ENCODE measurements around the gene ITGAL.
"Not testable (repeated sequence)": the region's sequence is repeated elsewhere in the genome, so short reads cannot be mapped to it uniquely, and the experiment has no call there.

The ITGAL gene

GRCh38 chr16:30491744-30492308 lies 19.3 kb downstream of the ITGAL start:
- DNase-seq (ENCODE audit: low read depth in 1 of 2, low spot score in 1 of 2) = no peak

- DNase-seq (ENCODE audit: low read depth in 1 of 2, low spot score in 1 of 2) = no peak
Measured at GRCh38 chr16:30493941-30494488, 21.5 kb downstream of the ITGAL start.

- DNase-seq (ENCODE audit: low read depth in 1 of 2, low spot score in 1 of 2) = no peak
Measured at GRCh38 chr16:30494709-30495108, 22.2 kb downstream of the ITGAL start.

GRCh38 chr16:30499284-30499683 lies 26.7 kb downstream of the ITGAL start:
- no peak for DNase-seq (ENCODE audit: low read depth in 1 of 2, low spot score in 1 of 2)

- no peak for DNase-seq (ENCODE audit: low read depth in 1 of 2, low spot score in 1 of 2)
Measured at GRCh38 chr16:30503403-30504296, 31.1 kb downstream of the ITGAL start.

GRCh38 chr16:30509081-30509765 lies 36.7 kb downstream of the ITGAL start:
- no peak for DNase-seq (ENCODE audit: low read depth in 1 of 2, low spot score in 1 of 2)

GRCh38 chr16:30510376-30510938 lies 37.9 kb downstream of the ITGAL start:
- no peak for DNase-seq (ENCODE audit: low read depth in 1 of 2, low spot score in 1 of 2)

- no peak for DNase-seq (ENCODE audit: low read depth in 1 of 2, low spot score in 1 of 2)
Measured at GRCh38 chr16:30511509-30511908, 39.0 kb downstream of the ITGAL start.

- DNase-seq (ENCODE audit: low read depth in 1 of 2, low spot score in 1 of 2) = no peak
Measured at GRCh38 chr16:30515275-30515674, 42.7 kb downstream of the ITGAL start.

GRCh38 chr16:30518552-30518951 lies 46.0 kb downstream of the ITGAL start:
- no peak for DNase-seq (ENCODE audit: low read depth in 1 of 2, low spot score in 1 of 2)

- no peak for DNase-seq (ENCODE audit: low read depth in 1 of 2, low spot score in 1 of 2)
Measured at GRCh38 chr16:30519120-30520049, 46.8 kb downstream of the ITGAL start.

- no peak for DNase-seq (ENCODE audit: low read depth in 1 of 2, low spot score in 1 of 2)
Measured at GRCh38 chr16:30521476-30521872, 48.9 kb downstream of the ITGAL start.

GRCh38 chr16:30521873-30522641 lies 49.5 kb downstream of the ITGAL start:
- DNase-seq (ENCODE audit: low read depth in 1 of 2, low spot score in 1 of 2) = no peak

- not testable (repeated sequence) for DNase-seq (ENCODE audit: low read depth in 1 of 2, low spot score in 1 of 2)
Measured at GRCh38 chr16:30522702-30523463, 50.3 kb downstream of the ITGAL start.

GRCh38 chr16:30523768-30524574 lies 51.4 kb downstream of the ITGAL start:
- no peak for DNase-seq (ENCODE audit: low read depth in 1 of 2, low spot score in 1 of 2)

- no peak for DNase-seq (ENCODE audit: low read depth in 1 of 2, low spot score in 1 of 2)
Measured at GRCh38 chr16:30524575-30525568, 52.3 kb downstream of the ITGAL start.

GRCh38 chr16:30525844-30526136 lies 53.2 kb downstream of the ITGAL start:
- DNase-seq (ENCODE audit: low read depth in 1 of 2, low spot score in 1 of 2) = no peak

Data from stimulated activated CD4-positive, alpha-beta T cell treated with anti-CD3 and anti-CD28 coated beads, Interleukin-15, amount 100 ng/mL, for 1 hour (primary cell).